Measurements from ENCODE around the gene PTEN. TPM values are rescaled to one million over a fixed set of nuclear protein-coding genes. Genes with fewer than 3 reads are reported as not detected.

Gene PTEN
- total and polyA plus RNA-seq, 4 donors = 11.5 to 76.6 (median 37.5) TPM

GRCh38 chr10:87961314-87961713, 97.9 kb downstream of the PTEN start:
- H3K4me3 ChIP-seq (ENCODE audit: low read depth in 1 of 3, low read length in 3 of 3) = no peak overlapping the region
- peak overlapping the region in 1 of 2 donors; percentile 20 for H3K27ac ChIP-seq (ENCODE audit: low read depth in 1 of 2, low read length in 2 of 2)
- 65% methylated on average over 2 of the region's 2 CpGs for WGBS
- DNase-seq (ENCODE audit: low spot score) = no peak
- peaks cover 0 to 5% (median 4%) of the 10 kb centered on the region in 4 donors for H3K4me1 ChIP-seq (ENCODE audit: control insufficient read depth in 4 of 4, insufficient read depth in 4 of 4, low read length in 3 of 4)
- no peaks in the 10 kb centered on the region for H3K9me3 ChIP-seq (ENCODE audit: control insufficient read depth in 4 of 4, low read length in 3 of 4)
- no peak overlapping the region for H3K9ac ChIP-seq (ENCODE audit: low read depth in 1 of 2, low read length in 2 of 2)
- H3K36me3 ChIP-seq (ENCODE audit: control insufficient read depth in 4 of 4, insufficient read depth in 3 of 4, low read depth in 1 of 4, low read length in 3 of 4) = peaks cover 3 to 27% (median 11%) of the 10 kb centered on the region in 4 donors
- TF ChIP-seq EGR1 (IDR thresholded peaks at IDR 0.05; ENCODE audit: low read depth in 2 of 2) (no peak), TAF1 (conservative IDR thresholded peaks at IDR 0.05) (no peak), FOXA2 (IDR thresholded peaks at IDR 0.05) (no peak), REST (IDR thresholded peaks at IDR 0.05) (no peak), SP1 (IDR thresholded peaks at IDR 0.05) (no peak), JUND (IDR thresholded peaks at IDR 0.05) (no peak), CTCF (IDR thresholded peaks at IDR 0.05; ENCODE audit: low read depth, low read length, missing input control) (no peak), RXRA (IDR thresholded peaks at IDR 0.05) (no peak), RAD21 (IDR thresholded peaks at IDR 0.05) (no peak), ATF3 (IDR thresholded peaks at IDR 0.05) (no peak), ZBTB33 (IDR thresholded peaks at IDR 0.05) (no peak), HNF4G (IDR thresholded peaks at IDR 0.05) (no peak)
- H3K27me3 ChIP-seq (ENCODE audit: control insufficient read depth in 4 of 4, insufficient read depth in 4 of 4, low read length in 3 of 4) = no peaks in the 10 kb centered on the region

- no peak for DNase-seq (ENCODE audit: low spot score)
- peaks cover 3 to 21% (median 8%) of the 10 kb centered on the region in 4 donors for H3K36me3 ChIP-seq (ENCODE audit: control insufficient read depth in 4 of 4, insufficient read depth in 3 of 4, low read depth in 1 of 4, low read length in 3 of 4)
- no peak overlapping the region for H3K9ac ChIP-seq (ENCODE audit: low read depth in 1 of 2, low read length in 2 of 2)
- H3K27ac ChIP-seq (ENCODE audit: low read depth in 1 of 2, low read length in 2 of 2) = no peak overlapping the region
- TF ChIP-seq RAD21 (IDR thresholded peaks at IDR 0.05) (no peak), FOXA1 (IDR thresholded peaks at IDR 0.05) (no peak), JUND (IDR thresholded peaks at IDR 0.05) (no peak), MAX (IDR thresholded peaks at IDR 0.05) (no peak), FOXA2 (IDR thresholded peaks at IDR 0.05) (no peak), REST (IDR thresholded peaks at IDR 0.05) (no peak), GABPA (IDR thresholded peaks at IDR 0.05 in 1 of 2, conservative IDR thresholded peaks at IDR 0.05 in 1 of 2) (no peak), ATF3 (IDR thresholded peaks at IDR 0.05) (no peak), HNF4G (IDR thresholded peaks at IDR 0.05) (no peak), YY1 (IDR thresholded peaks at IDR 0.05) (no peak), NR2F2 (IDR thresholded peaks at IDR 0.05) (no peak), CTCF (IDR thresholded peaks at IDR 0.05; ENCODE audit: low read depth, low read length, missing input control) (no peak), RXRA (IDR thresholded peaks at IDR 0.05) (no peak), TAF1 (conservative IDR thresholded peaks at IDR 0.05) (no peak)
- peaks cover 0 to 8% (median 1%) of the 10 kb centered on the region in 4 donors for H3K4me1 ChIP-seq (ENCODE audit: control insufficient read depth in 4 of 4, insufficient read depth in 4 of 4, low read length in 3 of 4)
- WGBS = 82% methylated on average over 2 of the region's 2 CpGs
- no peaks in the 10 kb centered on the region for H3K9me3 ChIP-seq (ENCODE audit: control insufficient read depth in 4 of 4, low read length in 3 of 4)
- H3K27me3 ChIP-seq (ENCODE audit: control insufficient read depth in 4 of 4, insufficient read depth in 4 of 4, low read length in 3 of 4) = no peaks in the 10 kb centered on the region
- H3K4me3 ChIP-seq (ENCODE audit: low read depth in 1 of 3, low read length in 3 of 3) = no peak overlapping the region
Observed at GRCh38 chr10:87966459-87966858, 103.0 kb downstream of the PTEN start.
